ENCODE measurements around the gene PACRGL. TPM values are rescaled to one million over a fixed set of nuclear protein-coding genes. Genes with fewer than 3 reads are reported as not detected.

The PACRGL gene
- total RNA-seq, 1 experiment from 2014 or later, result 34.9 TPM

GRCh38 chr4:20698820-20699219 lies 1.4 kb upstream of the PACRGL start:
- intact Hi-C loops (cut with micrococcal nuclease; ENCODE audit: unreplicated experiment), result no loop called here
- Histone ChIP-seq H3K36me3 (ENCODE audit: insufficient read depth, low read length, poor library complexity, severe bottlenecking) (no peaks in the 10 kb centered on the region), H3K27ac (ENCODE audit: low read depth, low read length, poor library complexity, severe bottlenecking) (no peak overlapping the region), H3K27me3 (replicated peaks; ENCODE audit: insufficient read depth, low read depth, low read length, poor library complexity) (no peaks in the 10 kb centered on the region), H3K4me3 (ENCODE audit: low read depth, low read length, poor library complexity, severe bottlenecking) (no peak overlapping the region), H3K9me3 (ENCODE audit: low read depth, low read length, poor library complexity, severe bottlenecking) (no peaks in the 10 kb centered on the region), H3K4me1 (ENCODE audit: insufficient read depth, low read length, poor library complexity, severe bottlenecking) (peaks cover 14% of the 10 kb centered on the region)
- TF ChIP-seq EZH2 (IDR thresholded peaks at IDR 0.05; ENCODE audit: borderline replicate concordance, low read depth, low read length, poor library complexity, severe bottlenecking), result no peak
- TF ChIP-seq, protein P1, sequence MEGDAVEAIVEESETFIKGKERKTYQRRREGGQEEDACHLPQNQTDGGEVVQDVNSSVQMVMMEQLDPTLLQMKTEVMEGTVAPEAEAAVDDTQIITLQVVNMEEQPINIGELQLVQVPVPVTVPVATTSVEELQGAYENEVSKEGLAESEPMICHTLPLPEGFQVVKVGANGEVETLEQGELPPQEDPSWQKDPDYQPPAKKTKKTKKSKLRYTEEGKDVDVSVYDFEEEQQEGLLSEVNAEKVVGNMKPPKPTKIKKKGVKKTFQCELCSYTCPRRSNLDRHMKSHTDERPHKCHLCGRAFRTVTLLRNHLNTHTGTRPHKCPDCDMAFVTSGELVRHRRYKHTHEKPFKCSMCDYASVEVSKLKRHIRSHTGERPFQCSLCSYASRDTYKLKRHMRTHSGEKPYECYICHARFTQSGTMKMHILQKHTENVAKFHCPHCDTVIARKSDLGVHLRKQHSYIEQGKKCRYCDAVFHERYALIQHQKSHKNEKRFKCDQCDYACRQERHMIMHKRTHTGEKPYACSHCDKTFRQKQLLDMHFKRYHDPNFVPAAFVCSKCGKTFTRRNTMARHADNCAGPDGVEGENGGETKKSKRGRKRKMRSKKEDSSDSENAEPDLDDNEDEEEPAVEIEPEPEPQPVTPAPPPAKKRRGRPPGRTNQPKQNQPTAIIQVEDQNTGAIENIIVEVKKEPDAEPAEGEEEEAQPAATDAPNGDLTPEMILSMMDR (conservative IDR thresholded peaks at IDR 0.05; ENCODE audit: low read depth, low read length), result no peak
- no peak for DNase-seq (ENCODE audit: low spot score)
- no TSS peak for BruUV-seq (replicated peaks)
- POLR2A ChIA-PET (ENCODE audit: low non-redundant PET), result interaction anchor here (0.5 kb wide), 1 partner anchor 9 kb away, joined by 6 read pairs; no protein-coding TSS in a partner anchor
- CTCF ChIA-PET, result interaction anchor here (2.0 kb wide), 1 partner anchor 14 kb away, joined by 6 read pairs; no protein-coding TSS in a partner anchor

DNA sequence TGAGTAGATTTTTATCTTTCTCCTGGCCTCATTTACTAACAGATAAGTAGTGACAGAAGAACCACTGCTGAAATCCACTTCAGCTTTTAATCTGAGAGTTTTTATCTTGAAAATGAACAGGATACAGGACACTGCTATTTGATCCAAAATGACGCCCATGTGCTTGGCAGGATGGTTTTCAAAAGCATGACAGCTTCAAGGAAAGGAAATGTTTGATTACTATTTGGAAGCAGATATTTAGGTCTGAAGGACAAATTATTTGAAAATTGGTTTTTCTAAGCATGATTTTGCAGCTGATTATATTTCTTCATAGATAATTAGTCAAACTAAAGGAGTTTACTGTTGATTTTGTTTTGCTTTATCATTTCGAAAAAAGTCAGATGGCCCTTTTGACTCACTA lies 11.1 kb downstream of the PACRGL start:
- intact Hi-C loops (cut with micrococcal nuclease; ENCODE audit: unreplicated experiment), result no loop called here
- Histone ChIP-seq H3K4me3 (ENCODE audit: low read depth, low read length, poor library complexity, severe bottlenecking) (no peak overlapping the region), H3K4me1 (ENCODE audit: insufficient read depth, low read length, poor library complexity, severe bottlenecking) (no peaks in the 10 kb centered on the region), H3K9me3 (ENCODE audit: low read depth, low read length, poor library complexity, severe bottlenecking) (no peaks in the 10 kb centered on the region), H3K36me3 (ENCODE audit: insufficient read depth, low read length, poor library complexity, severe bottlenecking) (peaks cover 47% of the 10 kb centered on the region), H3K27me3 (replicated peaks; ENCODE audit: insufficient read depth, low read depth, low read length, poor library complexity) (no peaks in the 10 kb centered on the region), H3K27ac (ENCODE audit: low read depth, low read length, poor library complexity, severe bottlenecking) (no peak overlapping the region)
- no peak for DNase-seq (ENCODE audit: low spot score)
- ChIA-PET CTCF (no interaction called here), POLR2A (ENCODE audit: low non-redundant PET) (no interaction called here)
- no peak for TF ChIP-seq EZH2 (IDR thresholded peaks at IDR 0.05; ENCODE audit: borderline replicate concordance, low read depth, low read length, poor library complexity, severe bottlenecking)
- TF ChIP-seq, protein P1 (conservative IDR thresholded peaks at IDR 0.05; ENCODE audit: low read depth, low read length), result no peak
- BruUV-seq (replicated peaks), result no TSS peak

DNA sequence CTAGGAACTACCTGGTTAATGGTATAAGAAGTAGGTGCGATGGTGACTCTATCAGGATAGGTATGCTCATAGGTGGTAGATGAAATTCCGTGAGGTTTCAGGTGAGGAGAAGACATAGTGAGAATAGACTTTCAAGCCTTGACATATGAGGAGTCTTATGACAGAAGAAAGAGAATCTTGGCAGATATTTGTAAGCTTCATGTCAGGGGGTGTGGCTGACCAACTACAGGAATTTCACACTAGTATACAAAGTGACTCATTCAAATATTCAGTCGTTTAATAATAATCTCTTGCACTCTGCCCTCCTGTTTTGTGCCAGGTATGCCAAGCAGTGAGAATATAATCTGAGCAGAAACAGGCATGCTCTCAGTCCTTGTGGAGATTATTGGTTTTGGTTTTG lies 22.8 kb downstream of the PACRGL start:
- H3K27ac ChIP-seq (ENCODE audit: low read depth, low read length, poor library complexity, severe bottlenecking), result no peak overlapping the region
- H3K27me3 ChIP-seq (replicated peaks; ENCODE audit: insufficient read depth, low read depth, low read length, poor library complexity), result no peaks in the 10 kb centered on the region
- intact Hi-C loops (cut with micrococcal nuclease; ENCODE audit: unreplicated experiment), result no loop called here
- DNase-seq (ENCODE audit: low spot score), result no peak
- ChIA-PET CTCF (no interaction called here), POLR2A (ENCODE audit: low non-redundant PET) (no interaction called here)
- TF ChIP-seq, protein P1 (conservative IDR thresholded peaks at IDR 0.05; ENCODE audit: low read depth, low read length), result no peak
- TF ChIP-seq EZH2 (IDR thresholded peaks at IDR 0.05; ENCODE audit: borderline replicate concordance, low read depth, low read length, poor library complexity, severe bottlenecking), result no peak
- no peak overlapping the region for H3K4me3 ChIP-seq (ENCODE audit: low read depth, low read length, poor library complexity, severe bottlenecking)
- BruUV-seq (replicated peaks), result no TSS peak
- peaks cover 11% of the 10 kb centered on the region for H3K36me3 ChIP-seq (ENCODE audit: insufficient read depth, low read length, poor library complexity, severe bottlenecking)
- no peaks in the 10 kb centered on the region for H3K4me1 ChIP-seq (ENCODE audit: insufficient read depth, low read length, poor library complexity, severe bottlenecking)
- H3K9me3 ChIP-seq (ENCODE audit: low read depth, low read length, poor library complexity, severe bottlenecking), result no peaks in the 10 kb centered on the region
